Choroid plexus epithelial cell (primary cell): Measurements from ENCODE around the gene ACOT6.
"Not testable (repeated sequence)": the region's sequence is repeated elsewhere in the genome, so short reads cannot be mapped to it uniquely, and the experiment has no call there.

ENCODE experiments used
- DNase-seq: peaks from one replicate; pipeline ENCODE4 v3.0.0-alpha.2; 2010; ENCODE audit warnings: low read depth
- H3K4me3 ChIP-seq: 2 replicates; pipeline ENCODE4 v1.5.1; 2011; ENCODE audit warnings: low read depth, mild to moderate bottlenecking, control low read depth, low read length, moderate library complexity
- TF ChIP-seq, protein P1 (sequence below): conservative IDR thresholded peaks from 2 replicates; pipeline ENCODE4 v1.5.1; 2011; ENCODE audit warnings: low read depth, mild to moderate bottlenecking, control low read depth, inconsistent platforms, low read length, moderate library complexity

ACOT6 gene

DNA sequence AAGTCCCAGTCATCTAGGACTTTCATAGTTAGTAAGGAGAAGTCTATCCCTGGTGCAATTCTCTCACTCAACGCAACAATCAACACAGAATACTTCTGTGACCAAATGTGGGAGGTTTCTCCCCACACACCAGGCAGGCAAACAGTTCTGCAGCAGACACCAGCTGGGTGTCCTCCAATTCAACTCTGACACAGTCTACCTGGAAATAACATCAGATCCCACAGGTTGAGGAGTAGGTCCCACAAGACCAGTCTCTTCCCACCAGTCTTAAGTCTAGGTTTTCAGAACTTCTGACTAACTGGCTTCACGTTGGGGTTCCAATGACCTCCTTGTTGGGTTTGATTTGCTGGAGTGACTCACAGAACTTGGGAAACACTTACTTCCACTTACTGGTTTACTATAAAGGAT, 14.8 kb downstream of the ACOT6 start:
- peak; percentile 27 for DNase-seq
- TF ChIP-seq, protein P1, sequence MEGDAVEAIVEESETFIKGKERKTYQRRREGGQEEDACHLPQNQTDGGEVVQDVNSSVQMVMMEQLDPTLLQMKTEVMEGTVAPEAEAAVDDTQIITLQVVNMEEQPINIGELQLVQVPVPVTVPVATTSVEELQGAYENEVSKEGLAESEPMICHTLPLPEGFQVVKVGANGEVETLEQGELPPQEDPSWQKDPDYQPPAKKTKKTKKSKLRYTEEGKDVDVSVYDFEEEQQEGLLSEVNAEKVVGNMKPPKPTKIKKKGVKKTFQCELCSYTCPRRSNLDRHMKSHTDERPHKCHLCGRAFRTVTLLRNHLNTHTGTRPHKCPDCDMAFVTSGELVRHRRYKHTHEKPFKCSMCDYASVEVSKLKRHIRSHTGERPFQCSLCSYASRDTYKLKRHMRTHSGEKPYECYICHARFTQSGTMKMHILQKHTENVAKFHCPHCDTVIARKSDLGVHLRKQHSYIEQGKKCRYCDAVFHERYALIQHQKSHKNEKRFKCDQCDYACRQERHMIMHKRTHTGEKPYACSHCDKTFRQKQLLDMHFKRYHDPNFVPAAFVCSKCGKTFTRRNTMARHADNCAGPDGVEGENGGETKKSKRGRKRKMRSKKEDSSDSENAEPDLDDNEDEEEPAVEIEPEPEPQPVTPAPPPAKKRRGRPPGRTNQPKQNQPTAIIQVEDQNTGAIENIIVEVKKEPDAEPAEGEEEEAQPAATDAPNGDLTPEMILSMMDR: no peak
- H3K4me3 ChIP-seq: no peak overlapping the region

DNA sequence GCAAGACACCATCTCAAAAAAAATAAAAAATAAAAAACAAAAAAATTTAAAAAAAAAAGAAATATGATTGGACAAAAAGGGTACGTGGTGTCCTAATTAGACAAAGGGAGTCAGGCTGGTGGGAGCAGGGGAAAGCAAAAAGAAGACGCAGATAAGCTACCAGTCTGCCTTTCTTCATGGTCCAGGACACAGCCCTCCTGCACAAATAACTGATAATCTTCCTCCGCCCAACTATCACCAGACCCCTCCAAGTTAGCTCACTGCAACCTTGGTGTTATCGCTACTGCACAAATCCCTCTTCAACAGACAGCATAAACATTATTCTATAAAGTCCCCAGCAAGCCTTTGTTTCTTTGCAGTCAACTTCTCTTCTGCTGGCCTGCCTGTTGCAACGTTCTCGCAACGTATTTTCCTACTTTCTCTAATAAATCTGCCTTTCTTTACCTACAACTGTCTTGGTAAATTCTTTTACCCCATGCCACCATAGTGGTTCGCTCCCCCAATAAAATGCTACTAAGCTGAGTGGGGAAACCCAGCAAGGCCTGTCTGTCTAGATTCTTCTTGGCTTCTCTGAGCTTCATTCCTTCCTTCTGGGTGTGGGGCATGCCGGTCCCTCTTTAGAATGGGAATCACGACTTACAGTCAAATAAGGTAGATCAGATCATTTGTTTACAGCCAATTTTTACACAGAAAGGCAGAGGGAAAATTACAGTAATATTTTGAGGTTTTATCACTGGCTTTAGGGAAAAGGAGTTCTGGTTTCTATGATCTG, 17.9 kb downstream of the ACOT6 start:
- no peak overlapping the region for H3K4me3 ChIP-seq
- DNase-seq: no peak
- TF ChIP-seq, protein P1: no peak

DNA sequence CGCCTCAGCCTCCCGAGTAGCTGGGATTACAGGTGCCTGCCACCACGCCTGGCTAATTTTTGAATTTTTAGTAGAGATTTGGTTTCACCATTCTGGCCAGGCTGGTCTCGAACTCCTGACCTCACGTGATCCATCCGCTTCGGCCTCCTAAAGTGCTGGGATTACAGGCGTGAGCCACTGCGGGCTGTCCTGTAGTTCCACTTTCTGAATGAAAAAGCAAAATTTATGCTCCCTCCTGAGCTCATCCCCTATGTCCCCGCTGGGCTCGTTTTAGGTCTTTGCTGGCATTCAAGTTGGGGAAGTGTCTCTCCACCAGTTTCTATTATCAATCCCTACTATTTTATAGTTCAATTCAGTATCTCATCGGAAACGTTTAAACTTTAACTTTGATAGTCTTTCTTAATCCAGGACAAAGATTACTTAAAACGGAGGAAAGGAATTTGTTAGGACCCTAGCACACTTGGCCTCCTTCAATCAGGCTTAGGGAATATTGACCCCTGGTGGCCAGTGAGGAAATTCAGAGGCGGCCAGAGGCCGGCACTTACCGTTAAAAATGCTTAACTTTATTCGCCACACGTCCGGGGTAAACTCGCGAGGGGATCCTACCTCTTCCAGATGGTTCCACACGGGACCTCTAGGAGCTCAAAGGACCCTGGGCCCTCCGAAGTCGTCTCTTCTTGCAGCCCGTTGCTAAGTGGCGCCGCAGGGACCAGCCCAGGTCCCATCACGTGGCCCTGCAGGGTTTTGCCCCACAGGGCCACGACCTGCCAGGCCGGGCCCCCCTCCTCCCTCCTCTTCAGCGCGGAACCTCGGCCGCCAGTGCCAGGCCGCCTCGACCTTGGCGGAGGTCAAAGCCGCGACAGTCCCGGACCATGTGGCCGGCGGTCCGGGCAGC, 21.0 kb downstream of the ACOT6 start:
- TF ChIP-seq, protein P1: peak; percentile 93
- DNase-seq: peak; percentile 85
- peak overlapping the region; percentile 62 for H3K4me3 ChIP-seq

DNA sequence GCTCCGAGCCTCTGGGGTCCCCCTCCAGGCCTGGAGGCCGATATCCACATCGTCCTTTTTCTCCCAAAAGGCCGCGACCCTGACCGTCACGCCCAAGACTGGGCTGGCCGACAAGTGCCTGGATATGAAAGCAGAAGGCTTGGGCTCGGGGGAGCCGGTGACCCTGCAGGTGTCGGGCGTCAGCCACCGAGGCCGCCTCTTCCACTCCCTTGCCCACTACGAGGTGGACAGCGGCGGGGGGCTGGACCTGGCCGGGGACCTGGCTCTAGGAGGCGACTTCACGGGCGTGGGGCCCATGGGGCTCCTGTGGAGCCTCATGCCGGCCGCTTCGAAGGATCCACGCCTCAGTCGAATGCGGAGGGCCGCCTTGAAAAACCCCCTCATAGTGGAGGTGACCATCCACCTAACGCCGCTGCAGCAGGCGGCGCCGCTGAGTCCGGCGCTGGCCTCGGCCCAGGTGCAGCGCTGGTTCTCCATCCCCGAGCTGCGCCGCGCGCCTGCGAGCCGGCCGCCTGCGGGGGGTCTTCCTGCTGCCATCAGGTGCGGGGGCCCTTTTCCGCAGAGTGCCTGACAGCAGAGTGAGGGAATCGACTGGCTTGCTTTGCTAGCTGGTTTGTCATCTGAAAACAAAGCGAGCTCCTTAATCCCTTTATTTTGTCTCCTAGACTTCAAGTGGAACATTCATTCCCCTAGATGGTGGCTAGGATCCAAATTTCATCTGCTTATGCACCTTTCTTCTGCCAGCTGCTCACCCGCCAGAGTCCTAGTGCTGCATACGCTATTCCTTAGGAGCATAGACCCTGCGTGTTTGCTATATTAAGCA, 21.9 kb downstream of the ACOT6 start:
- peak; percentile 36 for DNase-seq
- H3K4me3 ChIP-seq: peak overlapping the region; percentile 62
- TF ChIP-seq, protein P1: peak; percentile 56

DNA sequence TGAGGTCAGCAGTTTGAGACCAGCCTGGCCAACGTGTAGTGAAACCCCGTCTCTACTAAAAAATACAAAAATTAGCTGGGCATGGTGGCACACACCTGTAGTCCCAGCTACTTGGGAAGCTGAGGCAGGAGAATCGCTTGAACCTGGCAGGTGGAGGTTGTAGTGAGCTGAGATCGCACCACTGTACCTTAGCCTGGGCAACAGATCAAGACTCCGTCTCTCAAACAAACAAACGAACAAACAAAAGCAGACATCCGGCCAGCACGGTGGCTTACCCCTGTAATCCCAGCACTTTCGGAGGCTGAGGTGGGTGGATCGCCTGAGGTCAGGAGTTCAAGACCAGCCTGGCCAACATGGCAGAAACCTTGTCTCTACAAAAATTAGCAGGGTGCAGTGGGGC, 24.0 kb downstream of the ACOT6 start:
- not testable (repeated sequence) for DNase-seq, H3K4me3 ChIP-seq

DNA sequence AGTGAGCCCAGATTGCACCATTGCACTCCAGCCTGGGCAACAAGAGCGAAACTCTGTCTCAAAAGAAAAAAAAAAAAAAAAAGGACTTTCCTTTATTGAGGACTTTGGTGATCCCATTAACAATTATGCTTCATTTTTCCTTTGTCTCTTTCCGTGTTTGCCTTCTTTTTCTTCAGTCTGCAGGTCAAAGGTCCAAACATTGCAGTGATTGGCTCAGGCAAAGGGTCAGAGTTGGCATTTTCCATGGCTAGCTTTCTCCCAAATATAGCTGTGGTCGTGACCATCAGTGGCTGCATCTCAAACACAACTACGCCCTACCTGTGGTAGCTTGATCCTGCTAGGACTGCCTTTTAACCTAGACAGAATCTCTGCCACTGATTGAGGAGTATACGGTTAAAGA, 25.5 kb downstream of the ACOT6 start:
- no peak for DNase-seq

More for the DNA sequence above, 25.5 kb downstream of the ACOT6 start:
- no peak overlapping the region for H3K4me3 ChIP-seq
- TF ChIP-seq, protein P1: no peak
